Measurements from ENCODE around the gene MYH15. TPM values are rescaled to one million over a fixed set of nuclear protein-coding genes. Genes with fewer than 3 reads are reported as not detected.

MYH15 gene
- total RNA-seq, 1 experiment from 2014 or later = 0.09 TPM

- no peak for ATAC-seq
- Mint-ChIP-seq H3K36me3 (no peaks in the 10 kb centered on the region), H3K4me3 (no peak overlapping the region), H3K27ac (no peak overlapping the region), H3K9me3 (no peaks in the 10 kb centered on the region), H3K4me1 (no peaks in the 10 kb centered on the region), H3K27me3 (ENCODE audit: low read depth) (no peaks in the 10 kb centered on the region)
- ChIA-PET POLR2A (no interaction called here), CTCF (no interaction called here)
- DNase-seq (ENCODE audit: low spot score) = no peak
- TF ChIP-seq CREB1 (CRISPR knock-in tag; IDR thresholded peaks at IDR 0.05) (no peak), ZNF671 (CRISPR knock-in tag; IDR thresholded peaks at IDR 0.05) (no peak), GRHL2 (CRISPR knock-in tag; IDR thresholded peaks at IDR 0.05; ENCODE audit: insufficient replicate concordance, severe bottlenecking) (no peak), IRF1 (CRISPR knock-in tag; IDR thresholded peaks at IDR 0.05) (no peak), ARID4B (CRISPR knock-in tag; IDR thresholded peaks at IDR 0.05; ENCODE audit: borderline replicate concordance) (no peak), PREB (CRISPR knock-in tag; IDR thresholded peaks at IDR 0.05; ENCODE audit: borderline replicate concordance) (no peak), SP1 (CRISPR knock-in tag; conservative IDR thresholded peaks at IDR 0.05) (no peak), CREM (CRISPR knock-in tag; IDR thresholded peaks at IDR 0.05) (no peak), E2F4 (CRISPR knock-in tag; IDR thresholded peaks at IDR 0.05; ENCODE audit: borderline replicate concordance, low read depth) (no peak), NR3C1 (CRISPR knock-in tag; conservative IDR thresholded peaks at IDR 0.05; ENCODE audit: low read depth) (no peak), TEAD1 (CRISPR knock-in tag; IDR thresholded peaks at IDR 0.05) (no peak), SMAD3 (CRISPR knock-in tag; IDR thresholded peaks at IDR 0.05; ENCODE audit: borderline replicate concordance) (no peak), JAZF1 (CRISPR knock-in tag; IDR thresholded peaks at IDR 0.05) (no peak), ZNF281 (CRISPR knock-in tag; IDR thresholded peaks at IDR 0.05) (no peak), MYBL2 (CRISPR knock-in tag; IDR thresholded peaks at IDR 0.05) (no peak), PRDM15 (CRISPR knock-in tag; IDR thresholded peaks at IDR 0.05) (no peak), ERG (CRISPR knock-in tag; IDR thresholded peaks at IDR 0.05) (no peak)
These were observed 151.4 kb downstream of the MYH15 start for GRCh38 chr3:108359011-108359410.
